Measurements from ENCODE around the gene CLIP2. TPM values are rescaled to one million over a fixed set of nuclear protein-coding genes. Genes with fewer than 3 reads are reported as not detected.
A peak's percentile ranks its signal among the peaks of the same experiment; 100 is the strongest.

CLIP2 gene
- total RNA-seq, 1 experiment from 2014 or later: 21.6 TPM

GRCh38 chr7:74454925-74455288, 165.7 kb downstream of the CLIP2 start:
- Mint-ChIP-seq H3K36me3 (ENCODE audit: insufficient read depth in 1 of 3, low read depth in 3 of 3) (peaks cover 4 to 10% (median 10%) of the 10 kb centered on the region in 3 experiments; a peak in 5 of 7 replicates), H3K4me1 (peaks cover 15 to 28% of the 10 kb centered on the region in 2 experiments), H3K9me3 (peaks cover 0 to 5% of the 10 kb centered on the region in 2 experiments; a peak in 2 of 5 replicates), H3K27ac (no peak overlapping the region; a peak in 1 of 7 replicates), H3K27me3 (ENCODE audit: low read depth) (no peaks in the 10 kb centered on the region), H3K4me3 (peak overlapping the region; percentile 64 to 77)
- no peak overlapping the region for H2BK5ac ChIP-seq (ENCODE audit: insufficient read length, low read length)
- H3K9me3 ChIP-seq (ENCODE audit: control insufficient read depth, low read depth, low read length): no peaks in the 10 kb centered on the region
- H4K8ac ChIP-seq (replicated peaks; ENCODE audit: insufficient read length, low read depth, low read length): no peak overlapping the region
- H3K23me2 ChIP-seq (ENCODE audit: insufficient read length, low read depth, low read length, poor library complexity, severe bottlenecking): no peaks in the 10 kb centered on the region
- no peaks in the 10 kb centered on the region for H3K27me3 ChIP-seq (ENCODE audit: insufficient read depth, low read length)
- no peak for TF ChIP-seq CTCF (conservative IDR thresholded peaks at IDR 0.05)
- no peak overlapping the region for H3K23ac ChIP-seq (ENCODE audit: insufficient read length, low read depth, low read length)
- H2BK12ac ChIP-seq (ENCODE audit: insufficient read length, low read depth, low read length): no peak overlapping the region
- H3K79me2 ChIP-seq (ENCODE audit: insufficient read depth, low read length): peaks cover 13% of the 10 kb centered on the region
- no peak overlapping the region for H3K18ac ChIP-seq (ENCODE audit: insufficient read length, low read depth, low read length)
- no peak overlapping the region for H2BK120ac ChIP-seq (ENCODE audit: low read depth, low read length, poor library complexity, severe bottlenecking)
- WGBS (ENCODE audit: extremely low coverage, insufficient read length, low lambda C conversion rate): no CpG with 5 or more reads among the region's 11 CpGs
- no peak overlapping the region for H4K5ac ChIP-seq (ENCODE audit: insufficient read length, low read depth, low read length)
- H4K91ac ChIP-seq (ENCODE audit: insufficient read length, low read depth, low read length): no peak overlapping the region
- no peak overlapping the region for H3K4ac ChIP-seq (ENCODE audit: low read depth, low read length)
- H2BK15ac ChIP-seq (ENCODE audit: low read depth, low read length): no peak overlapping the region
- H3K4me1 ChIP-seq (ENCODE audit: insufficient read depth, low read length): no peaks in the 10 kb centered on the region; the same call in 1 of the 2 replicates
- no peaks in the 10 kb centered on the region for H4K20me1 ChIP-seq (ENCODE audit: control insufficient read depth, insufficient read depth, insufficient read length)
- H2AFZ ChIP-seq (ENCODE audit: low read length): no peak overlapping the region
- H2BK20ac ChIP-seq (ENCODE audit: low read depth, low read length, poor library complexity, severe bottlenecking): no peak overlapping the region
- peak overlapping the region; percentile 17 for H3K4me2 ChIP-seq (ENCODE audit: insufficient read depth, insufficient read length, low read length)
- no peak for DNase-seq
- no peak overlapping the region; the same call in 1 of the 2 replicates for H3K14ac ChIP-seq (ENCODE audit: insufficient read depth, low read length)
- peaks cover 2% of the 10 kb centered on the region for H3K79me1 ChIP-seq (ENCODE audit: insufficient read depth, low read depth, low read length, poor library complexity, severe bottlenecking)
- H3K27ac ChIP-seq (ENCODE audit: insufficient read length, low read depth, low read length): no peak overlapping the region
- no peak overlapping the region for H3K56ac ChIP-seq (ENCODE audit: insufficient read length, low read depth, low read length)
- no peak overlapping the region for H3K9ac ChIP-seq (ENCODE audit: extremely low read depth, insufficient read length, low read length)
- H3T11ph ChIP-seq (ENCODE audit: low read length): no peak overlapping the region
- H2AK5ac ChIP-seq (ENCODE audit: insufficient read length, low read length): no peak overlapping the region

All from H9 (cell line).